B cell (primary cell): Measurements from ENCODE around the gene SEPSECS. TPM values are rescaled to one million over a fixed set of nuclear protein-coding genes. Genes with fewer than 3 reads are reported as not detected.

Experiments
- ATAC-seq: fragments of 200-7000 bp; cut with Tn5 transposase; one replicate; pipeline ENCODE4 v1.10.0; 2021; ENCODE audit warnings: low read depth, mild to moderate bottlenecking, moderate number of reproducible peaks, moderate library complexity
- CTCF ChIA-PET: fragments of 350-600 bp; sonication (Branson Sonifier 250); formaldehyde crosslinking; loops from one replicate; lab custom pipeline; 2021; ENCODE audit warnings: antibody characterized with exemption, inconsistent platforms; lab: Charles Lee
- POLR2A ChIA-PET: fragments of 350-600 bp; sonication (Branson Sonifier 250); formaldehyde crosslinking; loops from one replicate; lab custom pipeline; 2021; ENCODE audit warnings: antibody characterized with exemption; lab: Charles Lee
- DNase-seq: peaks from one replicate; pipeline ENCODE4 v3.0.0; 2013
- H2AFZ ChIP-seq: 2 replicates; pipeline ENCODE4 v1.6.1; 2012; ENCODE audit warnings: mild to moderate bottlenecking, low read depth, low read length; ENCODE audit not compliant: insufficient read depth, poor library complexity, severe bottlenecking
- H3K27ac ChIP-seq, 2 donors: 1 replicate in 1 of 2; 2 replicates in 1 of 2; pipeline ENCODE4 v1.5.1; 2012 to 2013; ENCODE audit warnings: low read length in 2 of 2, mild to moderate bottlenecking in 2 of 2, moderate library complexity in 1 of 2
- H3K27me3 ChIP-seq, 4 experiments: fragments of 200-600 bp in 1 of 4; sonication (generic) in 1 of 4; replicated peaks in 1 of 4; 1 replicate in 2 of 4; 2 replicates in 2 of 4; pipeline versions ENCODE4 v1.6.1 to v1.7.0; 2013 to 2016; ENCODE audit warnings: low read length in 3 of 4, mild to moderate bottlenecking in 2 of 4, mixed read lengths in 1 of 4, moderate library complexity in 1 of 4; ENCODE audit not compliant: insufficient read depth in 4 of 4, control insufficient read depth in 3 of 4; ENCODE audit errors: control extremely low read depth in 1 of 4
- H3K36me3 ChIP-seq, 2 experiments: replicated peaks in 1 of 2; 1 replicate in 1 of 2; 2 replicates in 1 of 2; pipeline versions ENCODE4 v1.6.1 to v1.7.1; 2013; ENCODE audit warnings: low read length in 1 of 2; ENCODE audit not compliant: insufficient read depth in 2 of 2, control insufficient read depth in 1 of 2; ENCODE audit errors: control extremely low read depth in 1 of 2, extremely low read depth in 1 of 2
- H3K4me1 ChIP-seq, 2 donors: fragments of 200-600 bp in 1 of 2; sonication (generic) in 1 of 2; 1 replicate in 1 of 2; 2 replicates in 1 of 2; pipeline versions ENCODE4 v1.5.1 to v1.6.1; 2013 to 2017; ENCODE audit warnings: low read length in 2 of 2; ENCODE audit not compliant: control insufficient read depth in 2 of 2, insufficient read depth in 2 of 2
- H3K4me2 ChIP-seq: replicated peaks from 2 replicates; pipeline ENCODE3; 2012; ENCODE audit warnings: mild to moderate bottlenecking, low read depth, low read length; ENCODE audit not compliant: poor library complexity, severe bottlenecking
- H3K4me3 ChIP-seq, 5 experiments: fragments of 200-600 bp in 1 of 5; sonication (generic) in 1 of 5; 1 replicate in 3 of 5; 2 replicates in 2 of 5; pipeline versions ENCODE4 v1.5.1 to v1.7.0; 2011 to 2016; ENCODE audit warnings: low read length in 4 of 5, mild to moderate bottlenecking in 4 of 5, low read depth in 2 of 5, control low read depth in 1 of 5, moderate library complexity in 1 of 5; ENCODE audit not compliant: insufficient read depth in 1 of 5; ENCODE audit errors: control extremely low read depth in 1 of 5, extremely low read depth in 1 of 5
- H3K79me2 ChIP-seq: fragments of 200-600 bp; sonication (generic); one replicate; pipeline ENCODE4 v1.6.0; 2016; ENCODE audit warnings: low read length; ENCODE audit not compliant: control insufficient read depth, insufficient read depth
- H3K9ac ChIP-seq: fragments of 200-600 bp; sonication (generic); 2 replicates; pipeline ENCODE4 v1.6.1; 2017; ENCODE audit warnings: mild to moderate bottlenecking, low read length, moderate library complexity
- H3K9me3 ChIP-seq, 3 donors: one replicate each; pipeline versions ENCODE4 v1.6.1 to v1.7.1; 2013; ENCODE audit warnings: low read length in 2 of 3; ENCODE audit not compliant: control insufficient read depth in 2 of 3, insufficient read depth in 1 of 3; ENCODE audit errors: control extremely low read depth in 1 of 3
- H4K20me1 ChIP-seq: 2 replicates; pipeline ENCODE4 v1.6.0; 2012; ENCODE audit warnings: mild to moderate bottlenecking, low read length; ENCODE audit not compliant: insufficient read depth, control insufficient read depth, poor library complexity, severe bottlenecking
- H3K27ac Mint-ChIP-seq: one replicate; pipeline ENCODE4 v1.8.0; 2021; ENCODE audit warnings: mixed read lengths
- H3K27me3 Mint-ChIP-seq: one replicate; pipeline ENCODE4 v1.8.0; 2021; ENCODE audit warnings: mixed read lengths
- H3K4me1 Mint-ChIP-seq: one replicate; pipeline ENCODE4 v1.8.0; 2021; ENCODE audit warnings: mixed read lengths
- H3K4me3 Mint-ChIP-seq: one replicate; pipeline ENCODE4 v1.8.0; 2021; ENCODE audit warnings: mixed read lengths
- H3K9me3 Mint-ChIP-seq: one replicate; pipeline ENCODE4 v1.8.0; 2022; ENCODE audit warnings: mixed read lengths; ENCODE audit not compliant: insufficient read depth
- EZH2 ChIP-seq: IDR thresholded peaks from 2 replicates; pipeline ENCODE4 v1.6.1; 2012; ENCODE audit warnings: borderline replicate concordance, low read depth, mild to moderate bottlenecking, moderate library complexity, low read length; ENCODE audit not compliant: insufficient read depth, poor library complexity, severe bottlenecking
- WGBS: methylation state at CpG from one replicate; pipeline ENCODE4 v1.1.5; 2013; ENCODE audit warnings: missing lambda C conversion rate; ENCODE audit not compliant: insufficient coverage; 5-methylcytosine and 5-hydroxymethylcytosine counted together
- intact Hi-C: fragments of 100-400 bp; cut with micrococcal nuclease; formaldehyde crosslinking; loops from one replicate; pipeline ENCODE4 v1.10.0; 2022
- polyA plus RNA-seq: library from polyadenylated mRNA; depleted of rRNA; stranded (reverse); fragments of >200 nt; gene quantifications from 2 replicates; pipeline ENCODE4 v1.2.3, GENCODE V29; 2012
- total RNA-seq, 2 donors: library from RNA; stranded (reverse); fragments of 120-200 nt in 1 of 2; gene quantifications; 1 replicate in 1 of 2; 2 replicates in 1 of 2; pipeline versions ENCODE4 v1.2.3 to v1.2.4, GENCODE V29; 2013 to 2022
- TF ChIP-seq, protein P1 (sequence below): fragments of 200-600 bp; IDR thresholded peaks from one replicate; pipeline ENCODE4 v1.8.0; 2022; ENCODE audit warnings: antibody characterized with exemption, mild to moderate bottlenecking

Gene SEPSECS
- total and polyA plus RNA-seq, 2 donors (not counting 1 experiment from before 2014, with no cell fraction given) = 6.2 to 17.0 TPM

DNA sequence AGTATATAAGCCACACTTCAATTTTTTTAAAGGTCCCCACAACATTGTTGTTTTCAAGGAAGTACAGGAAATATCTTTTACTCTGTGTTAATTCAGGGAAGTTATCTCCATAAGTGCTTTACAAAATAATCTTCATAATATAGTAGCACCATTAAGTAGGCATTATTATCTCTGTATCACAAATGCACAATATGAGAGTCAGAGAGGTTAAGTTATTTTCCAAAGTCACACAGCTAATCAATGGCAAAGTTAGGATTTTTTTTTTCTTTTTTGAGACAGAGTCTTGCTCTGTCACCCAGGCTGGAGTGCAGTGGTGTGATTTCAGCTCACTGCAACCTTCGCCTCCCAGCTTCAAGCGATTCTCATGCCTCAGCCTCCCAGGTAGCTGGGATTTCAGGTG is 38.5 kb upstream of the SEPSECS start:
- H2AFZ ChIP-seq = no peak overlapping the region
- Mint-ChIP-seq H3K27me3 (no peaks in the 10 kb centered on the region), H3K27ac (no peak overlapping the region), H3K4me1 (no peaks in the 10 kb centered on the region), H3K4me3 (no peak overlapping the region), H3K9me3 (peaks cover 3% of the 10 kb centered on the region)
- no CpG with 5 or more reads among the region's 2 CpGs for WGBS
- POLR2A ChIA-PET = no interaction called here
- no peak overlapping the region for H3K9ac ChIP-seq
- H3K9me3 ChIP-seq = no peaks in the 10 kb centered on the region
- intact Hi-C loops = no loop called here
- no peak overlapping the region for H3K4me2 ChIP-seq
- H3K4me3 ChIP-seq = no peak overlapping the region
- no peak overlapping the region for H3K27ac ChIP-seq
- no peaks in the 10 kb centered on the region for H3K4me1 ChIP-seq
- DNase-seq = no peak
- CTCF ChIA-PET = no interaction called here
- no peaks in the 10 kb centered on the region for H4K20me1 ChIP-seq
- H3K36me3 ChIP-seq = peaks cover 0 to 2% of the 10 kb centered on the region in 2 experiments
- TF ChIP-seq, protein P1, sequence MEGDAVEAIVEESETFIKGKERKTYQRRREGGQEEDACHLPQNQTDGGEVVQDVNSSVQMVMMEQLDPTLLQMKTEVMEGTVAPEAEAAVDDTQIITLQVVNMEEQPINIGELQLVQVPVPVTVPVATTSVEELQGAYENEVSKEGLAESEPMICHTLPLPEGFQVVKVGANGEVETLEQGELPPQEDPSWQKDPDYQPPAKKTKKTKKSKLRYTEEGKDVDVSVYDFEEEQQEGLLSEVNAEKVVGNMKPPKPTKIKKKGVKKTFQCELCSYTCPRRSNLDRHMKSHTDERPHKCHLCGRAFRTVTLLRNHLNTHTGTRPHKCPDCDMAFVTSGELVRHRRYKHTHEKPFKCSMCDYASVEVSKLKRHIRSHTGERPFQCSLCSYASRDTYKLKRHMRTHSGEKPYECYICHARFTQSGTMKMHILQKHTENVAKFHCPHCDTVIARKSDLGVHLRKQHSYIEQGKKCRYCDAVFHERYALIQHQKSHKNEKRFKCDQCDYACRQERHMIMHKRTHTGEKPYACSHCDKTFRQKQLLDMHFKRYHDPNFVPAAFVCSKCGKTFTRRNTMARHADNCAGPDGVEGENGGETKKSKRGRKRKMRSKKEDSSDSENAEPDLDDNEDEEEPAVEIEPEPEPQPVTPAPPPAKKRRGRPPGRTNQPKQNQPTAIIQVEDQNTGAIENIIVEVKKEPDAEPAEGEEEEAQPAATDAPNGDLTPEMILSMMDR = no peak
- no peak for TF ChIP-seq EZH2
- H3K27me3 ChIP-seq = no peaks in the 10 kb centered on the region
- no peak for ATAC-seq
- H3K79me2 ChIP-seq = no peaks in the 10 kb centered on the region

DNA sequence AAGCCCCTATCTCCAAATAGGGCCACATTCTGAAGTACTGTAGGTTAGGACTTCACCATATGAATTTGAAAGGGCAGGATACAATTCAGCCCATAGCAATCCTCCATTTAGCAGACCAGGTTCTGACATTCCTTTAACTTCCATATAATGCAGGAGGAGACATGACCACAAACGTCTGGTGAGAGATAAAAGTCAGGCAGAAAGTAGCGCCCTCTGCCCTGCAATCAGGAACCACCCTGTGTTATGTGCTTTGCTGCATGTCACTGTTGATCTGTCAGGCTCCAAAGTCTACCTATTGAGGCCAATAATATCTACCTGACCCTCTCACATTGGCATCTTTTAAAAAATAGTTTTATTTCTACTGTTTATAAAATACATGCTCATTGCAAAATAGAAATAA is 30.2 kb upstream of the SEPSECS start:
- Histone ChIP-seq H3K27ac (no peak overlapping the region), H2AFZ (no peak overlapping the region), H3K79me2 (no peaks in the 10 kb centered on the region), H3K9me3 (no peaks in the 10 kb centered on the region), H3K9ac (no peak overlapping the region), H3K36me3 (no peaks in the 10 kb centered on the region), H3K27me3 (no peaks in the 10 kb centered on the region), H3K4me2 (no peak overlapping the region), H3K4me1 (no peaks in the 10 kb centered on the region), H4K20me1 (no peaks in the 10 kb centered on the region), H3K4me3 (no peak overlapping the region)
- ATAC-seq (no peak), DNase-seq (no peak)
- no peak for TF ChIP-seq EZH2
- TF ChIP-seq, protein P1 = no peak
- ChIA-PET CTCF (no interaction called here), POLR2A (no interaction called here)
- intact Hi-C loops = no loop called here
- H3K4me1 Mint-ChIP-seq = no peaks in the 10 kb centered on the region
- H3K4me3 Mint-ChIP-seq = no peak overlapping the region
- H3K27ac Mint-ChIP-seq = no peak overlapping the region
- 88% methylated on average over 2 of the region's 2 CpGs for WGBS
- H3K9me3 Mint-ChIP-seq = no peaks in the 10 kb centered on the region
- H3K27me3 Mint-ChIP-seq = no peaks in the 10 kb centered on the region
